Glutamatergic neuron (in vitro differentiated cells): ENCODE measurements around the gene NPFF. TPM values are rescaled to one million over a fixed set of nuclear protein-coding genes. Genes with fewer than 3 reads are reported as not detected.

Experiments
- DNase-seq: peaks from one replicate; pipeline ENCODE4 v3.0.0; 2022
- H3K27ac Mint-ChIP-seq: one replicate; pipeline ENCODE4 v1.8.0; 2020; ENCODE audit warnings: mild to moderate bottlenecking, mixed read lengths, inconsistent platforms; ENCODE audit not compliant: unreplicated experiment
- H3K27me3 Mint-ChIP-seq: one replicate; pipeline ENCODE4 v1.8.0; 2020; ENCODE audit warnings: mild to moderate bottlenecking, moderate library complexity, mixed read lengths, inconsistent platforms; ENCODE audit not compliant: unreplicated experiment
- H3K36me3 Mint-ChIP-seq: one replicate; pipeline ENCODE4 v1.8.0; 2020; ENCODE audit warnings: mild to moderate bottlenecking, mixed read lengths, inconsistent platforms; ENCODE audit not compliant: unreplicated experiment
- H3K4me1 Mint-ChIP-seq: one replicate; pipeline ENCODE4 v1.8.0; 2020; ENCODE audit warnings: mild to moderate bottlenecking, low read depth, mixed read lengths, inconsistent platforms; ENCODE audit not compliant: unreplicated experiment
- H3K4me3 Mint-ChIP-seq: one replicate; pipeline ENCODE4 v1.8.0; 2020; ENCODE audit warnings: mild to moderate bottlenecking, mixed read lengths, inconsistent platforms; ENCODE audit not compliant: unreplicated experiment
- H3K9me3 Mint-ChIP-seq: one replicate; pipeline ENCODE4 v1.8.0; 2020; ENCODE audit warnings: mild to moderate bottlenecking, moderate library complexity, mixed read lengths, inconsistent platforms; ENCODE audit not compliant: unreplicated experiment
- total RNA-seq: library from RNA; stranded (reverse); fragmentation: NEBNext Ultra II Directional; extraction: Animal tissue kit (Norgen Biotek cat#: 25700); gene quantifications from one replicate; pipeline ENCODE4 v1.2.1, GENCODE V29; 2021; ENCODE audit not compliant: unreplicated experiment
- TF ChIP-seq, protein P1 (sequence below): fragments of 200-600 bp; sonication (generic); IDR thresholded peaks from one replicate; pipeline ENCODE4 v1.5.0; 2021; ENCODE audit not compliant: partially characterized antibody, unreplicated experiment

The NPFF gene
- total RNA-seq, 1 donor from 2014 or later, result not detected

- Mint-ChIP-seq H3K4me1 (peaks cover 5% of the 10 kb centered on the region), H3K27ac (peak overlapping the region; percentile 48), H3K4me3 (no peak overlapping the region), H3K27me3 (peaks cover 4% of the 10 kb centered on the region), H3K36me3 (no peaks in the 10 kb centered on the region), H3K9me3 (no peaks in the 10 kb centered on the region)
- TF ChIP-seq, protein P1, sequence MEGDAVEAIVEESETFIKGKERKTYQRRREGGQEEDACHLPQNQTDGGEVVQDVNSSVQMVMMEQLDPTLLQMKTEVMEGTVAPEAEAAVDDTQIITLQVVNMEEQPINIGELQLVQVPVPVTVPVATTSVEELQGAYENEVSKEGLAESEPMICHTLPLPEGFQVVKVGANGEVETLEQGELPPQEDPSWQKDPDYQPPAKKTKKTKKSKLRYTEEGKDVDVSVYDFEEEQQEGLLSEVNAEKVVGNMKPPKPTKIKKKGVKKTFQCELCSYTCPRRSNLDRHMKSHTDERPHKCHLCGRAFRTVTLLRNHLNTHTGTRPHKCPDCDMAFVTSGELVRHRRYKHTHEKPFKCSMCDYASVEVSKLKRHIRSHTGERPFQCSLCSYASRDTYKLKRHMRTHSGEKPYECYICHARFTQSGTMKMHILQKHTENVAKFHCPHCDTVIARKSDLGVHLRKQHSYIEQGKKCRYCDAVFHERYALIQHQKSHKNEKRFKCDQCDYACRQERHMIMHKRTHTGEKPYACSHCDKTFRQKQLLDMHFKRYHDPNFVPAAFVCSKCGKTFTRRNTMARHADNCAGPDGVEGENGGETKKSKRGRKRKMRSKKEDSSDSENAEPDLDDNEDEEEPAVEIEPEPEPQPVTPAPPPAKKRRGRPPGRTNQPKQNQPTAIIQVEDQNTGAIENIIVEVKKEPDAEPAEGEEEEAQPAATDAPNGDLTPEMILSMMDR, result no peak
- DNase-seq, result no peak
These were observed 41.6 kb downstream of the NPFF start for GRCh38 chr12:53465679-53466078.

GRCh38 chr12:53464685-53465418 is 42.4 kb downstream of the NPFF start:
- peaks cover 6% of the 10 kb centered on the region for H3K4me1 Mint-ChIP-seq
- no peak overlapping the region for H3K4me3 Mint-ChIP-seq
- DNase-seq, result no peak
- H3K36me3 Mint-ChIP-seq, result no peaks in the 10 kb centered on the region
- peaks cover 4% of the 10 kb centered on the region for H3K27me3 Mint-ChIP-seq
- no peaks in the 10 kb centered on the region for H3K9me3 Mint-ChIP-seq
- TF ChIP-seq, protein P1, result no peak
- peak overlapping the region; percentile 48 for H3K27ac Mint-ChIP-seq

GRCh38 chr12:53463802-53464560 is 43.3 kb downstream of the NPFF start:
- TF ChIP-seq, protein P1, result no peak
- H3K4me1 Mint-ChIP-seq, result peaks cover 6% of the 10 kb centered on the region
- H3K27ac Mint-ChIP-seq, result no peak overlapping the region
- peaks cover 4% of the 10 kb centered on the region for H3K27me3 Mint-ChIP-seq
- H3K4me3 Mint-ChIP-seq, result no peak overlapping the region
- no peak for DNase-seq
- H3K36me3 Mint-ChIP-seq, result no peaks in the 10 kb centered on the region
- H3K9me3 Mint-ChIP-seq, result no peaks in the 10 kb centered on the region

DNA sequence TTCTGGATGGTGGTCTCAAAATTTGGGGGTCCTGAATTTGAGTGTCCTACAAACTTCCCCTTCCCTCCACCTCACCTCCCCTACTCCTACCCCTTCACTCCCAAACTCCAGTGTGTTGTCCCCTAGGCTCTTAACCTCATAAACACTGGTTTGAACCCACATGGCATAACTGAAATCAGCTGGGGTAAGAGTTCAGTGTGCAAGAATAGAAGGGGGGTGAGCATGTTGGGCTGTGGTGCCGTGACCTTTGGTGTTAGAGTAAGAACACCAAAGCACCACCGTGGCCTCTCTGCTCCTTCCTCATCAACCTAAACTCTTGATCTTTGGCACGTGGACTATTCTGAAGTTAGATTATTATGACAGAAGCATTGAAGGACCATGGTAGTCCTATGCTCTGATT is 44.3 kb downstream of the NPFF start:
- Mint-ChIP-seq H3K4me1 (peaks cover 6% of the 10 kb centered on the region), H3K9me3 (no peaks in the 10 kb centered on the region), H3K27me3 (peaks cover 6% of the 10 kb centered on the region), H3K36me3 (no peaks in the 10 kb centered on the region), H3K4me3 (no peak overlapping the region), H3K27ac (no peak overlapping the region)
- DNase-seq, result no peak
- TF ChIP-seq, protein P1, result no peak

DNA sequence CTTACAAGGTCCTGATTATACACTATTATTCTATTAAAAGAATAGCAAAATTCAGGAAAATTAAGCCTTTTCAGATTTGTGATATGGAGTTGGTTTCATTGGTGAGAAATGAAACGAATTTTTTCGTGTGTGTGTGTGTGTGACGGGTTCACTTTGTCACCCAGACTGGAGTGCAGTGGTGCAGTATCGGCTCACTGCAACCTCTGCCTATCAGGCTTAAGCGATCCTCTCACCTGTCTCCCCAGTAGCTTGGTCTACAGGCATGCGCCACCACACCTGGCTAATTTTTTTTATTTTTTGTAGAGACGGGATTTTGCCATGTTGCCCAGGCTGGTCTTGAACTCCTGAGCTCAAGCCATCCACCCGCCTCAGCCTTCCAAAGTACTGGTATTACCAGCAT is 45.7 kb downstream of the NPFF start:
- Mint-ChIP-seq H3K4me3 (no peak overlapping the region), H3K9me3 (no peaks in the 10 kb centered on the region), H3K4me1 (peaks cover 6% of the 10 kb centered on the region), H3K36me3 (no peaks in the 10 kb centered on the region), H3K27me3 (peaks cover 4% of the 10 kb centered on the region), H3K27ac (no peak overlapping the region)
- no peak for DNase-seq
- TF ChIP-seq, protein P1, result no peak
